DOHH2 (cell line): Measurements from ENCODE around the gene KMT2D.

Experiments used
- H3F3A ChIP-seq: fragments of 200-600 bp; sonication (generic), shearing (Covaris generic); 2 replicates; pipeline ENCODE4 v1.6.0; 2016; ENCODE audit warnings: antibody characterized with exemption, mild to moderate bottlenecking; ENCODE audit not compliant: control insufficient read depth, insufficient read depth
- H3K27ac ChIP-seq: fragments of 200-600 bp; sonication (generic); 2 replicates; pipeline ENCODE4 v1.5.1; 2014; ENCODE audit warnings: low read depth, mild to moderate bottlenecking, low read length, moderate library complexity
- H3K27me3 ChIP-seq: fragments of 200-600 bp; sonication (generic); 2 replicates; pipeline ENCODE4 v1.6.1; 2014; ENCODE audit warnings: mild to moderate bottlenecking, low read length, mixed read lengths; ENCODE audit not compliant: control insufficient read depth
- H3K36me3 ChIP-seq: fragments of 200-600 bp; sonication (generic); 2 replicates; pipeline ENCODE4 v1.6.1; 2014; ENCODE audit warnings: mild to moderate bottlenecking, low read length, moderate library complexity, mixed read lengths; ENCODE audit not compliant: control insufficient read depth
- H3K4me1 ChIP-seq: fragments of 200-600 bp; sonication (generic); 2 replicates; pipeline ENCODE4 v1.6.1; 2014; ENCODE audit warnings: mild to moderate bottlenecking, low read length, mixed read lengths; ENCODE audit not compliant: control insufficient read depth
- H3K4me2 ChIP-seq: fragments of 200-600 bp; sonication (generic); 2 replicates; pipeline ENCODE4 v1.6.0; 2014; ENCODE audit warnings: mild to moderate bottlenecking, low read length, moderate library complexity
- H3K4me3 ChIP-seq: fragments of 200-600 bp; sonication (generic); 2 replicates; pipeline ENCODE4 v1.5.1; 2014; ENCODE audit warnings: mild to moderate bottlenecking, low read length, mixed read lengths
- H3K79me2 ChIP-seq: fragments of 200-600 bp; sonication (generic); 2 replicates; pipeline ENCODE4 v1.6.1; 2014; ENCODE audit warnings: mild to moderate bottlenecking, low read length, mixed read lengths; ENCODE audit not compliant: control insufficient read depth
- H3K9me2 ChIP-seq: fragments of 200-600 bp; sonication (generic); replicated peaks from 2 replicates; pipeline ENCODE4 v1.6.1; 2014; ENCODE audit warnings: mild to moderate bottlenecking, low read length, mixed read lengths; ENCODE audit not compliant: control insufficient read depth
- H3K9me3 ChIP-seq: fragments of 200-600 bp; sonication (generic); 2 replicates; pipeline ENCODE4 v1.6.1; 2014; ENCODE audit warnings: antibody characterized with exemption, low read length, mixed read lengths; ENCODE audit not compliant: control insufficient read depth, insufficient read depth
- H4K20me1 ChIP-seq: fragments of 200-600 bp; sonication (generic); 2 replicates; pipeline ENCODE4 v1.6.0; 2014; ENCODE audit warnings: low read depth, mild to moderate bottlenecking, antibody characterized with exemption, low read length, moderate library complexity; ENCODE audit not compliant: control insufficient read depth, insufficient read depth
- EZH2phosphoT487 ChIP-seq: fragments of 200-600 bp; sonication (generic); IDR thresholded peaks from 2 replicates; pipeline ENCODE4 v1.6.1; 2017; ENCODE audit warnings: borderline replicate concordance, mild to moderate bottlenecking, antibody characterized with exemption, low read length, moderate library complexity, mixed read lengths
- TF ChIP-seq, protein P1 (sequence below): fragments of 200-600 bp; sonication (generic); IDR thresholded peaks from one replicate; pipeline ENCODE4 v1.5.1; 2014; ENCODE audit warnings: antibody characterized with exemption, mild to moderate bottlenecking, low read depth, low read length; ENCODE audit not compliant: poor library complexity, severe bottlenecking

The KMT2D gene

DNA sequence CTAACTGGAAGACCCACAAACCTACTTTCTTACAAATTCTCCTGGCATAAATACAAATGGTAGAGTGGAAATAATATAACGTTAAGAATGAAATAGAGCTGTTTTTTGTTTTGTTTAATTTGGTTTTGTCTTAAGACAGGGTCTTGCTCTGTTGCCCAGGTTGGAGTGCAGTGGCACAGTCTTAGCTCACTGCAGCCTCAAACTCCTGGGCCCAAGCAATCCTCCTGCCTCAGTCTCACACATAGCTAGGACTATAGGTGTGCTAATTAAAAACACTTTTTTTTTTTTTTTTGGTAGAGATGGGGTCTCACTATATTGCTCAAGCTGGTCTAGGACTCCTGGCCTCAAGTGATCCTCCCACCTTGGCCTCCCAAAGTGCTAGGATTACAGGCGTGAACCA lies 38.1 kb upstream of the KMT2D start:
- Histone ChIP-seq H3K36me3 (peaks cover 2% of the 10 kb centered on the region; the same call in 1 of the 2 replicates), H3F3A (no peaks in the 10 kb centered on the region), H3K27me3 (peaks cover 20% of the 10 kb centered on the region), H3K4me3 (no peak overlapping the region), H3K4me1 (peaks cover 5% of the 10 kb centered on the region; the same call in 1 of the 2 replicates), H3K9me2 (no peaks in the 10 kb centered on the region), H3K27ac (no peak overlapping the region), H3K9me3 (no peaks in the 10 kb centered on the region), H3K79me2 (no peaks in the 10 kb centered on the region), H3K4me2 (no peak overlapping the region), H4K20me1 (0 out of 2 replicates have a peak, but pooled peaks cover 2% of the 10 kb centered on the region)
- TF ChIP-seq, protein P1, sequence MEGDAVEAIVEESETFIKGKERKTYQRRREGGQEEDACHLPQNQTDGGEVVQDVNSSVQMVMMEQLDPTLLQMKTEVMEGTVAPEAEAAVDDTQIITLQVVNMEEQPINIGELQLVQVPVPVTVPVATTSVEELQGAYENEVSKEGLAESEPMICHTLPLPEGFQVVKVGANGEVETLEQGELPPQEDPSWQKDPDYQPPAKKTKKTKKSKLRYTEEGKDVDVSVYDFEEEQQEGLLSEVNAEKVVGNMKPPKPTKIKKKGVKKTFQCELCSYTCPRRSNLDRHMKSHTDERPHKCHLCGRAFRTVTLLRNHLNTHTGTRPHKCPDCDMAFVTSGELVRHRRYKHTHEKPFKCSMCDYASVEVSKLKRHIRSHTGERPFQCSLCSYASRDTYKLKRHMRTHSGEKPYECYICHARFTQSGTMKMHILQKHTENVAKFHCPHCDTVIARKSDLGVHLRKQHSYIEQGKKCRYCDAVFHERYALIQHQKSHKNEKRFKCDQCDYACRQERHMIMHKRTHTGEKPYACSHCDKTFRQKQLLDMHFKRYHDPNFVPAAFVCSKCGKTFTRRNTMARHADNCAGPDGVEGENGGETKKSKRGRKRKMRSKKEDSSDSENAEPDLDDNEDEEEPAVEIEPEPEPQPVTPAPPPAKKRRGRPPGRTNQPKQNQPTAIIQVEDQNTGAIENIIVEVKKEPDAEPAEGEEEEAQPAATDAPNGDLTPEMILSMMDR: no peak
- TF ChIP-seq EZH2phosphoT487: no peak

DNA sequence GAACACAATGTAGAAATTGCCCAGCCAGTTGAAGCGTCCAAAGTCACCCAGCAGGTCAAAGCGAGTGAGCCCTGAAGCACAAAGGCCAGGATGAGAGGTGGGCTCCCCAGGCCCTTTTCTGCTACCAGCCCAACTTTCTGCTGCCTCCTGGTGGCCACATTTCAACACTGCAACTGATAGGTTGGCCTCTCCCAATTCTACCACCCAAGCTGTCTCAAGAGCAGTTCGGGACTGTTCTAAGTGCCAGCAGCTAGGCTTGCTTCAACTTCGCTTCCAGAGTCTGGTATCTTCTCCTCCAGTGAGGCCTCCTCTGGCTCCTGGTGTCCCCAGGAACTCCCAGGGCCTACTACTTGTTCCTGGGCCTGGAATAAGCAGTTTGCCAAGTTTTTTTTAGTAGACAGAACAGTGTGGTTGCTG lies 37.4 kb upstream of the KMT2D start:
- Histone ChIP-seq H3K27me3 (peaks cover 27% of the 10 kb centered on the region), H3K4me2 (no peak overlapping the region), H3K36me3 (no peaks in the 10 kb centered on the region), H3F3A (no peaks in the 10 kb centered on the region), H3K79me2 (no peaks in the 10 kb centered on the region), H3K9me2 (no peaks in the 10 kb centered on the region), H3K4me1 (peaks cover 5% of the 10 kb centered on the region; the same call in 1 of the 2 replicates), H4K20me1 (0 out of 2 replicates have a peak, but pooled peaks cover 2% of the 10 kb centered on the region), H3K4me3 (no peak overlapping the region), H3K27ac (no peak overlapping the region), H3K9me3 (no peaks in the 10 kb centered on the region)
- TF ChIP-seq EZH2phosphoT487: no peak
- TF ChIP-seq, protein P1: peak; percentile 92

DNA sequence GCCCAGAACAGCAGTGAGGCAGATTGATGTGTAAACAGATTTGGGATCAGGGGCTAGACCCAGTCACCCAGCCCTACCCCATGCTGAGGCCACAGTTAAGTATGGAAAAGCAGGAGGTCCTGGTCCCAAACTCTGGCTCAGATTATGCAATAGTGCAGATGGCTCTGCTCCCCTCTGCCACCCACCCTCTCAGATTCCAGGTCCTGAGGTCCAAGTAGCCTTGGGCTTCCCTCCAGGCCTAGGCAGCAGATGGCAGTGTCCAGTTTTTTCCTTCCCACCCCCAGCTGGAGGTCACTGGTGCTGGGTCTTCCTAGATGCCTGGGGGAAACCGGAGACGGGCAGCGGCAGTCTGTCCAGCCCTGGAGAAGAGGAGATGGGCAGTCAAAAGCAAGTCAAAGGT lies 36.8 kb upstream of the KMT2D start:
- Histone ChIP-seq H3K36me3 (no peaks in the 10 kb centered on the region), H3K27me3 (peaks cover 34% of the 10 kb centered on the region), H3F3A (no peaks in the 10 kb centered on the region), H3K4me1 (peaks cover 7% of the 10 kb centered on the region; the same call in 1 of the 2 replicates), H3K9me3 (no peaks in the 10 kb centered on the region), H3K27ac (no peak overlapping the region), H3K9me2 (no peaks in the 10 kb centered on the region), H3K4me2 (no peak overlapping the region), H4K20me1 (0 out of 2 replicates have a peak, but pooled peaks cover 2% of the 10 kb centered on the region), H3K79me2 (no peaks in the 10 kb centered on the region), H3K4me3 (no peak overlapping the region)
- TF ChIP-seq, protein P1: no peak
- no peak for TF ChIP-seq EZH2phosphoT487
